ENCODE measurements around the gene CCSER1. TPM values are rescaled to one million over a fixed set of nuclear protein-coding genes. Genes with fewer than 3 reads are reported as not detected.

CCSER1 gene
- polyA plus RNA-seq, 3 donors = 0.09 to 0.75 (median 0.13) TPM

DNA sequence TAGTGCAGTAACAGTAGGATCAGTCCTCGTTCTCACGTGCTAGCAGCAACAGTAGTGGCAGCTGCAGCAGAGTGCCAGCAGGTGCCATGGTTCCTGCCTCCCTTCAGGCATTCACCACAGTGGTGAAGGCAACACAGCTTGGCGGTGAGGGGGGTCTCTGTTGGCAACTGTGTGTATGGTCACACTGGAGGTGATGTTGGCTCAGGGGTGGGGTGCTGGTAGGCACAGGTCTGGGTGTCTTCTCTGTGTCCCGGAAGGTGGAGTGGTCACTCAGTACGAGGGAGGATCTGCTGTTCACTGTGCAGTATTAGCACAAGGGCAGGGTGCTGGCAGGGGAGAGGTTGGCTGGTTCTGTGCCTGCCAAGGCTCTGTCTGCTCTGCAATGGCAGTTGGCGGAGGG is 671.8 kb downstream of the CCSER1 start:
- Histone ChIP-seq H3K36me3 (replicated peaks in 1 of 2; ENCODE audit: control insufficient read depth in 1 of 2, insufficient read depth in 2 of 2, low read length in 2 of 2) (no peaks in the 10 kb centered on the region), H3K79me2 (ENCODE audit: insufficient read depth, low read length) (no peaks in the 10 kb centered on the region), H4K20me1 (ENCODE audit: insufficient read depth, low read length) (no peaks in the 10 kb centered on the region), H3K4me3 (replicated peaks in 1 of 3; ENCODE audit: low read depth in 2 of 3, low read length in 3 of 3) (no peak overlapping the region), H3K4me2 (replicated peaks; ENCODE audit: extremely low read depth, low read length, poor library complexity, severe bottlenecking) (no peak overlapping the region), H3K9ac (ENCODE audit: insufficient read depth, low read length, poor library complexity, severe bottlenecking) (no peak overlapping the region), H2AFZ (ENCODE audit: insufficient read depth, low read depth, low read length, poor library complexity, severe bottlenecking) (no peak overlapping the region), H3K27me3 (ENCODE audit: control insufficient read depth in 2 of 2, insufficient read depth in 2 of 2, low read length in 2 of 2) (no peaks in the 10 kb centered on the region), H3K27ac (ENCODE audit: low read depth in 1 of 2, low read length in 2 of 2) (no peak overlapping the region), H3K4me1 (ENCODE audit: control insufficient read depth in 1 of 2, insufficient read depth in 2 of 2, low read length in 2 of 2) (no peaks in the 10 kb centered on the region), H3K9me3 (replicated peaks in 1 of 2; ENCODE audit: control insufficient read depth in 1 of 2, insufficient read depth in 1 of 2, low read length in 2 of 2) (peaks cover 0 to 14% of the 10 kb centered on the region in 2 donors)
- 91% methylated on average over 6 of the region's 6 CpGs for WGBS (ENCODE audit: insufficient coverage)
- peaks cover 0 to 1% (median 0%) of the 10 kb centered on the region in 3 donors for H3K27me3 Mint-ChIP-seq (ENCODE audit: low read depth in 3 of 3)
- H3K9me3 Mint-ChIP-seq = peaks cover 8 to 21% (median 12%) of the 10 kb centered on the region in 7 donors
- no peaks in the 10 kb centered on the region for H3K4me1 Mint-ChIP-seq
- TF ChIP-seq, protein P1, sequence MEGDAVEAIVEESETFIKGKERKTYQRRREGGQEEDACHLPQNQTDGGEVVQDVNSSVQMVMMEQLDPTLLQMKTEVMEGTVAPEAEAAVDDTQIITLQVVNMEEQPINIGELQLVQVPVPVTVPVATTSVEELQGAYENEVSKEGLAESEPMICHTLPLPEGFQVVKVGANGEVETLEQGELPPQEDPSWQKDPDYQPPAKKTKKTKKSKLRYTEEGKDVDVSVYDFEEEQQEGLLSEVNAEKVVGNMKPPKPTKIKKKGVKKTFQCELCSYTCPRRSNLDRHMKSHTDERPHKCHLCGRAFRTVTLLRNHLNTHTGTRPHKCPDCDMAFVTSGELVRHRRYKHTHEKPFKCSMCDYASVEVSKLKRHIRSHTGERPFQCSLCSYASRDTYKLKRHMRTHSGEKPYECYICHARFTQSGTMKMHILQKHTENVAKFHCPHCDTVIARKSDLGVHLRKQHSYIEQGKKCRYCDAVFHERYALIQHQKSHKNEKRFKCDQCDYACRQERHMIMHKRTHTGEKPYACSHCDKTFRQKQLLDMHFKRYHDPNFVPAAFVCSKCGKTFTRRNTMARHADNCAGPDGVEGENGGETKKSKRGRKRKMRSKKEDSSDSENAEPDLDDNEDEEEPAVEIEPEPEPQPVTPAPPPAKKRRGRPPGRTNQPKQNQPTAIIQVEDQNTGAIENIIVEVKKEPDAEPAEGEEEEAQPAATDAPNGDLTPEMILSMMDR (IDR thresholded peaks at IDR 0.05) = no peak
- H3K4me3 Mint-ChIP-seq = no peak overlapping the region
- no peak for DNase-seq
- intact Hi-C loops (cut with micrococcal nuclease) = no loop called here
- H3K36me3 Mint-ChIP-seq = no peaks in the 10 kb centered on the region
- no peak overlapping the region for H3K27ac Mint-ChIP-seq

DNA sequence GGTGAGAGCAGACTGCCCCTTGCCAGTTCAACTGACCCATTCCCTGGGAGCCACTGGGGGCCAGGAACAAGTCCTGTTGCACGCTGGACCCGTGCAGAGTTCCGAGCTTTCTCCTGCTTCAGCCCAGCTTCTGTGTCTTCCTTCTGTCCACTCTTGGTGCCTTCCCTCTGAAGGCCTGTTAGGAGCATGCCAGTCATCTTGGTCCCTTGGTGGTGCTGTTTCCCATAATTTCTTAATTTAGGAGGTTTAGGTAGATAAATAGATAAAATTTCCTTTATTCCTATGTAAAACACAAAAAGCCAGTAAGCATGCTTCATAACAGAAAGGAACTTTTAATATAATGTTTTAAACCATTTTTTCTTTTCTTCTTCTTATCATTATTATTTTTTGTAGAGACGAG is 672.7 kb downstream of the CCSER1 start:
- peaks cover 8 to 20% (median 16%) of the 10 kb centered on the region in 7 donors for H3K9me3 Mint-ChIP-seq
- intact Hi-C loops (cut with micrococcal nuclease) = no loop called here
- Histone ChIP-seq H3K27ac (ENCODE audit: low read depth in 1 of 2, low read length in 2 of 2) (no peak overlapping the region), H2AFZ (ENCODE audit: insufficient read depth, low read depth, low read length, poor library complexity, severe bottlenecking) (no peak overlapping the region), H3K27me3 (ENCODE audit: control insufficient read depth in 2 of 2, insufficient read depth in 2 of 2, low read length in 2 of 2) (no peaks in the 10 kb centered on the region), H3K4me2 (replicated peaks; ENCODE audit: extremely low read depth, low read length, poor library complexity, severe bottlenecking) (no peak overlapping the region), H3K9ac (ENCODE audit: insufficient read depth, low read length, poor library complexity, severe bottlenecking) (no peak overlapping the region), H4K20me1 (ENCODE audit: insufficient read depth, low read length) (no peaks in the 10 kb centered on the region), H3K9me3 (replicated peaks in 1 of 2; ENCODE audit: control insufficient read depth in 1 of 2, insufficient read depth in 1 of 2, low read length in 2 of 2) (peaks cover 0 to 14% of the 10 kb centered on the region in 2 donors), H3K4me1 (ENCODE audit: control insufficient read depth in 1 of 2, insufficient read depth in 2 of 2, low read length in 2 of 2) (no peaks in the 10 kb centered on the region), H3K36me3 (replicated peaks in 1 of 2; ENCODE audit: control insufficient read depth in 1 of 2, insufficient read depth in 2 of 2, low read length in 2 of 2) (no peaks in the 10 kb centered on the region), H3K79me2 (ENCODE audit: insufficient read depth, low read length) (no peaks in the 10 kb centered on the region), H3K4me3 (replicated peaks in 1 of 3; ENCODE audit: low read depth in 2 of 3, low read length in 3 of 3) (no peak overlapping the region)
- peaks cover 0 to under 1% (median 0%) of the 10 kb centered on the region in 3 donors for H3K27me3 Mint-ChIP-seq (ENCODE audit: low read depth in 3 of 3)
- H3K36me3 Mint-ChIP-seq = no peaks in the 10 kb centered on the region
- H3K4me3 Mint-ChIP-seq = no peak overlapping the region
- 93% methylated on average over 3 of the region's 4 CpGs for WGBS (ENCODE audit: insufficient coverage)
- no peak overlapping the region for H3K27ac Mint-ChIP-seq
- H3K4me1 Mint-ChIP-seq = no peaks in the 10 kb centered on the region
- DNase-seq = no peak
- TF ChIP-seq, protein P1 (IDR thresholded peaks at IDR 0.05) = no peak

Data from CD14-positive monocyte (primary cell).